Measurements from ENCODE around the gene LAMP5. TPM values are rescaled to one million over a fixed set of nuclear protein-coding genes. Genes with fewer than 3 reads are reported as not detected.

LAMP5 gene
- total and polyA plus RNA-seq, 9 of the 15 experiments (the other 6 are each of a cell fraction or from before 2014, with no cell fraction given), result not detected

- no peak for FAIRE-seq
- POLR2A ChIA-PET, result no interaction called here
- WGBS (ENCODE audit: insufficient coverage, low coverage, missing lambda C conversion rate), result 3% methylated on average over 4 of the region's 4 CpGs
Measured at GRCh38 chr20:9557411-9557810, 43.0 kb downstream of the LAMP5 start.

More at GRCh38 chr20:9557411-9557810, 43.0 kb downstream of the LAMP5 start:
- no peaks in the 10 kb centered on the region for H3K9me3 ChIP-seq (replicated peaks; ENCODE audit: control insufficient read depth, insufficient read depth, low read depth, low read length)
- no TSS peak for BruUV-seq (replicated peaks)
- H3K79me2 ChIP-seq (ENCODE audit: control insufficient read depth, insufficient read depth, low read length), result no peaks in the 10 kb centered on the region
- H3K36me3 ChIP-seq (ENCODE audit: control insufficient read depth, insufficient read depth, low read length), result no peaks in the 10 kb centered on the region
- H3K4me2 ChIP-seq (ENCODE audit: insufficient read depth, low read length), result no peak overlapping the region
- no peak for ATAC-seq
- H3K9me1 ChIP-seq (ENCODE audit: control insufficient read depth, insufficient read depth, low read length), result no peaks in the 10 kb centered on the region
- H4K20me1 ChIP-seq (replicated peaks; ENCODE audit: control insufficient read depth, insufficient read depth, low read length), result no peaks in the 10 kb centered on the region
- intact Hi-C loops (cut with micrococcal nuclease), result no loop called here
- no peak overlapping the region for H3K27ac ChIP-seq (ENCODE audit: extremely low read depth, low read depth, low read length)
- no peak for TF ChIP-seq SP1 (CRISPR knock-in tag; IDR thresholded peaks at IDR 0.05)
- TF ChIP-seq, protein P1, sequence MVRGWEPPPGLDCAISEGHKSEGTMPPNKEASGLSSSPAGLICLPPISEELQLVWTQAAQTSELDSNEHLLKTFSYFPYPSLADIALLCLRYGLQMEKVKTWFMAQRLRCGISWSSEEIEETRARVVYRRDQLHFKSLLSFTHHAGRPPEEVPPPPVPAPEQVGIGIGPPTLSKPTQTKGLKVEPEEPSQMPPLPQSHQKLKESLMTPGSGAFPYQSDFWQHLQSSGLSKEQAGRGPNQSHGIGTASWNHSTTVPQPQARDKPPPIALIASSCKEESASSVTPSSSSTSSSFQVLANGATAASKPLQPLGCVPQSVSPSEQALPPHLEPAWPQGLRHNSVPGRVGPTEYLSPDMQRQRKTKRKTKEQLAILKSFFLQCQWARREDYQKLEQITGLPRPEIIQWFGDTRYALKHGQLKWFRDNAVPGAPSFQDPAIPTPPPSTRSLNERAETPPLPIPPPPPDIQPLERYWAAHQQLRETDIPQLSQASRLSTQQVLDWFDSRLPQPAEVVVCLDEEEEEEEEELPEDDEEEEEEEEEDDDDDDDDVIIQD (CRISPR knock-in tag; IDR thresholded peaks at IDR 0.05), result no peak
- TF ChIP-seq, protein P2, sequence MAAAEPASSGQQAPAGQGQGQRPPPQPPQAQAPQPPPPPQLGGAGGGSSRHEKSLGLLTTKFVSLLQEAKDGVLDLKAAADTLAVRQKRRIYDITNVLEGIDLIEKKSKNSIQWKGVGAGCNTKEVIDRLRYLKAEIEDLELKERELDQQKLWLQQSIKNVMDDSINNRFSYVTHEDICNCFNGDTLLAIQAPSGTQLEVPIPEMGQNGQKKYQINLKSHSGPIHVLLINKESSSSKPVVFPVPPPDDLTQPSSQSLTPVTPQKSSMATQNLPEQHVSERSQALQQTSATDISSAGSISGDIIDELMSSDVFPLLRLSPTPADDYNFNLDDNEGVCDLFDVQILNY (CRISPR knock-in tag; IDR thresholded peaks at IDR 0.05), result no peak
- no peak for TF ChIP-seq ZNF146 (CRISPR knock-in tag; IDR thresholded peaks at IDR 0.05; ENCODE audit: unreplicated experiment)
- TF ChIP-seq SIX5 (IDR thresholded peaks at IDR 0.05; ENCODE audit: borderline replicate concordance in 1 of 2, insufficient read depth in 1 of 2, low read depth in 1 of 2, low read length in 2 of 2), result no peak
- no peak for TF ChIP-seq RB1 (IDR thresholded peaks at IDR 0.05; ENCODE audit: low read depth)
- no peak for TF ChIP-seq ZNF75A (CRISPR knock-in tag; IDR thresholded peaks at IDR 0.05)
- TF ChIP-seq, protein P3, sequence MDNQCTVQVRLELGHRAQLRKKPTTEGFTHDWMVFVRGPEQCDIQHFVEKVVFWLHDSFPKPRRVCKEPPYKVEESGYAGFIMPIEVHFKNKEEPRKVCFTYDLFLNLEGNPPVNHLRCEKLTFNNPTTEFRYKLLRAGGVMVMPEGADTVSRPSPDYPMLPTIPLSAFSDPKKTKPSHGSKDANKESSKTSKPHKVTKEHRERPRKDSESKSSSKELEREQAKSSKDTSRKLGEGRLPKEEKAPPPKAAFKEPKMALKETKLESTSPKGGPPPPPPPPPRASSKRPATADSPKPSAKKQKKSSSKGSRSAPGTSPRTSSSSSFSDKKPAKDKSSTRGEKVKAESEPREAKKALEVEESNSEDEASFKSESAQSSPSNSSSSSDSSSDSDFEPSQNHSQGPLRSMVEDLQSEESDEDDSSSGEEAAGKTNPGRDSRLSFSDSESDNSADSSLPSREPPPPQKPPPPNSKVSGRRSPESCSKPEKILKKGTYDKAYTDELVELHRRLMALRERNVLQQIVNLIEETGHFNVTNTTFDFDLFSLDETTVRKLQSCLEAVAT (IDR thresholded peaks at IDR 0.05), result no peak
- TF ChIP-seq SRSF7 (optimal IDR thresholded peaks at IDR 0.05; ENCODE audit: low read depth, low read length), result no peak
- no peak for TF ChIP-seq ZNF561 (CRISPR knock-in tag; conservative IDR thresholded peaks at IDR 0.05)
- no peaks in the 10 kb centered on the region for H3K4me1 ChIP-seq (replicated peaks in 1 of 2; ENCODE audit: control insufficient read depth in 2 of 2, insufficient read depth in 2 of 2, low read length in 2 of 2)
- H3K27me3 ChIP-seq (ENCODE audit: control insufficient read depth in 2 of 2, insufficient read depth in 2 of 2, low read length in 2 of 2), result no peaks in the 10 kb centered on the region
- CTCF ChIA-PET (ENCODE audit: low intra/inter-chr PET ratio), result no interaction called here
- H3K4me3 ChIP-seq, result no peak overlapping the region
- in situ Hi-C loops (cut with MboI), result no loop called here
- no peak overlapping the region for H3K9ac ChIP-seq (ENCODE audit: insufficient read depth in 1 of 2, low read depth in 2 of 2, low read length in 2 of 2)
- no peak for DNase-seq (ENCODE audit: extremely low read depth in 1 of 4, low spot score in 3 of 4)
- H2AFZ ChIP-seq (ENCODE audit: low read depth, low read length), result no peak overlapping the region

Data from K562 (cell line).